Renal pelvis (tissue), 4 donors: ENCODE results near the gene IGLL5. TPM values are rescaled to one million over a fixed set of nuclear protein-coding genes. Genes with fewer than 3 reads are reported as not detected.
A peak's percentile ranks its signal among the peaks of the same experiment; 100 is the strongest.

Experiments used
- DNase-seq: peaks from one replicate; pipeline ENCODE4 v3.0.0-alpha.2; 2013
- polyA plus RNA-seq, 3 donors: library from polyadenylated mRNA; unstranded; fragments of 120-200 nt; gene quantifications; one replicate each; pipeline ENCODE4 v1.2.1, GENCODE V29; 2013; ENCODE audit not compliant: insufficient read length in 3 of 3

The IGLL5 gene
- polyA plus RNA-seq, 3 donors, result 0.48 TPM; not detected in 2

DNA sequence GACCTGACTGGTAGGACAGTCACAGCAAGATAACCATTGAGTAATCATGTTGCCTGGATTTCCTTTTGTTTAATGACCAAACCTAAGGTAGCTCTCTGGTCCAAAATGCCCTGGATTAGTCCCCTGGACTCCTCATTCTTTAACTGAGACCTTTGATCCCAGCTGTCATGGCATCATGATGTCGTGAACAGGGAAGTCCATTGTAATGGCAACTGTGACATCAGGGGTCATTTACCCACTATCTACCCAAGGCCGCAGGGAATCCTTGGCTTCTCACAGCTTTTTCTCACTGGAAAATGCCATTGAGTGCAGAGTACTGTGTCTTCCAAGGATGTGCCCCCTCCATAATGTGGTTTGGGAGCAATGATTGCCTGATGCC, 29.1 kb upstream of the IGLL5 start:
- DNase-seq, result no peak

DNA sequence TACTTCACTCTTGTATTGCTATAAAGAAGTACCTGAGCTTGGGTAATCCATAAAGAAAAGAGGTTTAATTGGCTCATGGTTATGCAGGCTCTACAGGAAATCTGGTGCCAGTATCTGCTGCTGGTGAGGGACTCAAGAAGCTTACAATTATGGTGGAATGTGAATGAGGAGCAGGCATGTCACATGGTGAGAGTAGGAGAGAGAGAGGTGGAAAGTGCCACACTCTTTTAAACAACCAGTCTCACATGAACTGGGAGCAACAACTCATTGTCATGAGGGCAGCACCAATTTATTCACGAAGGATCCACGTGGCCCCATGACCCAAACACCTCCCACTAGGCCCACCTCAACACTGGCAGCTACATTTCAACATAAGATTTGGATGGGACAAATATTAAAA, 24.6 kb upstream of the IGLL5 start:
- DNase-seq, result no peak

DNA sequence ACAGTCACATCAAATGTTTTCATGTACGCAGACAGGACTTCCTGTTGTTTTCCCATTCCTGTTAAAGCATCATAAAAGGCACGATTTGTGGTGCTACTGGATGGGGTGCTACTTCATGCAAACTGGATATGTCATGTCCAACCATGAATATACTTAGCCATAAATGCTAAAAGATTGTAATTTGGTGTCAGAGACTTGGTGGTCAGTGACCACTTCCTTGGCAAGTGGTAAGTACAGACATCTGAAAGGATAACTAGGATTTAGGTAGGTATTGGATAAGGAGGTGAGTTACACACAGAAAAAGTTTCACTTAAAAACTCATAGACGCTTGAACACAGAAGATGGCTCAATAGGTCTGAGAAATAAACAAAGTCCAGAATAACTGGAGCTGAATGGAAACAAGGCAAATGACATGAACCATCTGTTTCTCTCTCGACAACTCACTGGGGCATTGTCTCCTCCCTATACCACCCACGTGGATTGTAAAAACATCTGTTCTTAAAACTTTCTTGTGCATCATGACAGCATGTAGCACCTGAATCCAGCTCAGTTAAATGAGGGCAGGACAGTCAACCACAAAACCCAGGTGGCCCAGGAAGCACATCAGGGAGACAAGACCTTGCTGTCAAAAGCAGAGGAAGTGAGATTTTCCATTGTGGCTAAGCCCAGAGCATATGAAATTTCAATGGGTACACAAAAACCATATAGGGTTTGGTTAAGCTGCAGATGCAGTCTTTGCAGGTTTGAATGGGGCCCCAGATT, 22.1 kb upstream of the IGLL5 start:
- DNase-seq, result peak; percentile 48

DNA sequence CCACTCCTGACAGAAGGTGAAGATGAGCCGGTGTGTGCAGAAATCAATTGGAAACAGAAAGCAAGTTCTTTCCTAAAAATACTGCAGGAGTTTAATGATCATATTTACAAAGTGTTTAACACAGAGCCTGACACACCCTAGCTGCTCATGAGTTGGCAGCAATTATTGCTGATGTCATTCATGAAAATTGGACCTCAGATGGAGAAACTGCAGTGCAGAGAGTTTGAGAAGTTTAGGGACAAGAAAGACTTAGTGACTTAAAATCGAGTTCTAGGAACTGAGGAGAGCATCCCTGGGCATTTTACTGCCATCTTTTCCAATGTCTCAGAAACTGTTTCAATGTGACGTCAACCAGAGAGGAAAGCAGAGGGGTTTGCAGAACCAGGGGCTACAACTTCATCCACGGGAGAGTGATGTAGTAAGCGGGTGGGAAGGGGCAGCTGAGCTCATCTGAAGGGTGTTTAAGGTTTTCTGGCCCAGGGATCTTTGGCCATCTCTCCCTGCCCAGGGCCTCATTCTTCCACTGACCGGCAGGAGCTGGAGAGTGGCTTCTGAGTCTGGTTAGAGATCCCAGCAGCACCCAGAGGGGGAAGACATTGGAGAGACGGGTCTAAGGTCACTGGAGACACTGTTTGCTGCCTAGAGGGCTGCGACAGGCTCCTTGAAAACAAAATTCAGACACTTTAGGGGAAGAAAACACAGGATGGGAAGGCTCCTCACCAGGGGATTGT, 21.1 kb upstream of the IGLL5 start:
- peak; percentile 11 for DNase-seq

DNA sequence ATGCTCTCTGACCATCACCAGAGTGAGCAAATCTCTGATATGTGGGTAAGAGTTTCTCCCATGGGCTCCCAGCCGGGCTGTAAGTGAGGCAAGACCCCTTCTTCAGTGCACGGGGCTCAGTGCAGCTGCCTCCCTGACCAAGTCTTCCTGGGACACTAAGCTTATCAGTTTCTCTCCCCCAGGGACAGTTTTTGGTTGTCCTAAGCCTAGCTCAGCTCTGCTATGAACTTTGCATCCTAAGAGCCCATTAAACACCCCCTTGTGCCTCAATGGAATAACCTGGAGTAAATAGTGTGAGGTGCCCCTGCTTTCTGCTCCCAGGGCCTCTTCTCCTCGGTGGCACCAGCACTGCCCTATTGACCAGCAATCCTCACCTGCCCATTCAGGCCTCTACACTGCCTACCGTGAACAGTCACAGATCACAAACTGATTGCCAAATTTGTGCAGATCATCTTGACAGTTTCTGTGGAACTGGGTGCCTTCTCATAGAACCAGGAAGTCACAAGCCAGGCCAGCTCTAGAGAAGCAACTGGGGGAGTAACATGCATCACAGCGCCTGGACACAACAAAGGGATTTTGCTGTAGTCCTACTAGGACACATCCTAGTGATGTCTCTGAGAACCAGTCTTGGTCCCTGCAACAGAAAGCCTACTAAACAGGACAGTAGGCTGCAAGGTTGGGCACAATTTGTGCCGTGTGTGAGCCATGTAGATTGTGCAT, 19.5 kb upstream of the IGLL5 start:
- no peak for DNase-seq

DNA sequence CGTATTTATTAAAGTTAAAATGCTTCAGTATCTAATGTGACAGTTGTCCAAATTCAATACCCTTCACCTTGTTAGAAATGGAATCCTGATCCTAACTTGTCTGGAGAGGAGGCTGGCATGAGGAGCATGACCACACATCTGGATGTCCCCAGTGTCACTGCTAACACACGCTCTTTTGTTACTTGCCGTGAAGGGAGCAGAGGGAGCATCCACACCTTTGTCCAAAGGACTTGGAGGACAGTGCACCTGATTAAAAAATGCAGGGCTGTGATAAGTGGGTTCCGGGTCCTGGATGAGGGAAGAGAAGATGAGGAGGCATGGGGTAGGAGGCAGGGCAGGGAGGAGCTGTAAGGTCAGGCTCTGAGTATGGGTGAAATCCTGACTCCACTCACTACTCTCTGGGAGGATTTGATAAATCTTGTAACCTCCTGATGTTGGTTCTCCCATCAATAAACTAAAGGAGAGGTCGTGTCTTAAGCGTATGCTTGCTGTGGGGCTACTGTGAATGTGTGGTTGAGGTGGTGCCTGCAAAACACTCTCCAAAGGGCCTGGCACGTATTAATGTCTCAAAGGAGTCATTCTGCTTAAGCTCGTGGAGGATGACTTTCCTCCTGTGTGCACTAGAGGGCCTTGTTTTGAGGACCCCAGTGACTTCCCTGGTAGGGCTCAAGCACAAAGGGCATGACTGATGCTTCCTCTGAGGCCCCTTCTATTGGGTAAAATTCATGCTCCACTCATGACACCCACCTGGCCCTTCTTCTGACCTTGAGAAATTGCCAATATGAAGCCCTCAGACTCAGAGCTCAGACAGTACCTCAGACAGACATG, 16.8 kb upstream of the IGLL5 start:
- DNase-seq, result no peak

DNA sequence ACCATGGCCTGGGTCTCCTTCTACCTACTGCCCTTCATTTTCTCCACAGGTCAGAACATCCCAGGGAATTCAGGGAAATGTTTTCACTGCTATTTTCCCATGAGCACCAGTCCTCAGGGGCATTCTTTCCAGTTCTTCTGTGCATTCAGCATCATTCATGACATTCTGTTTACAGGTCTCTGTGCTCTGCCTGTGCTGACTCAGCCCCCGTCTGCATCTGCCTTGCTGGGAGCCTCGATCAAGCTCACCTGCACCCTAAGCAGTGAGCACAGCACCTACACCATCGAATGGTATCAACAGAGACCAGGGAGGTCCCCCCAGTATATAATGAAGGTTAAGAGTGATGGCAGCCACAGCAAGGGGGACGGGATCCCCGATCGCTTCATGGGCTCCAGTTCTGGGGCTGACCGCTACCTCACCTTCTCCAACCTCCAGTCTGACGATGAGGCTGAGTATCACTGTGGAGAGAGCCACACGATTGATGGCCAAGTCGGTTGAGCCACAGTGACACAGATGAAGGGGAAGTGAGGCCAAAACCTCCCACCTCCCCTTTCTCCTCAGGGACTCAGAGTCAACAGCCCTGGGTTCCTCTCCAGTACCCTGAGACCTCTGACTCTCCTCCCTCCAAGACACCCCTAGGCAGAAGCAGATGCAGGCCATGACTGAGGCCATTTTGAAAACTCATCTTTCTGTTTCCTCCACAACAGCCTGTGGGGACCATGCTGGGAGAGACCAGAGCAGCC, 15.9 kb upstream of the IGLL5 start:
- no peak for DNase-seq

DNA sequence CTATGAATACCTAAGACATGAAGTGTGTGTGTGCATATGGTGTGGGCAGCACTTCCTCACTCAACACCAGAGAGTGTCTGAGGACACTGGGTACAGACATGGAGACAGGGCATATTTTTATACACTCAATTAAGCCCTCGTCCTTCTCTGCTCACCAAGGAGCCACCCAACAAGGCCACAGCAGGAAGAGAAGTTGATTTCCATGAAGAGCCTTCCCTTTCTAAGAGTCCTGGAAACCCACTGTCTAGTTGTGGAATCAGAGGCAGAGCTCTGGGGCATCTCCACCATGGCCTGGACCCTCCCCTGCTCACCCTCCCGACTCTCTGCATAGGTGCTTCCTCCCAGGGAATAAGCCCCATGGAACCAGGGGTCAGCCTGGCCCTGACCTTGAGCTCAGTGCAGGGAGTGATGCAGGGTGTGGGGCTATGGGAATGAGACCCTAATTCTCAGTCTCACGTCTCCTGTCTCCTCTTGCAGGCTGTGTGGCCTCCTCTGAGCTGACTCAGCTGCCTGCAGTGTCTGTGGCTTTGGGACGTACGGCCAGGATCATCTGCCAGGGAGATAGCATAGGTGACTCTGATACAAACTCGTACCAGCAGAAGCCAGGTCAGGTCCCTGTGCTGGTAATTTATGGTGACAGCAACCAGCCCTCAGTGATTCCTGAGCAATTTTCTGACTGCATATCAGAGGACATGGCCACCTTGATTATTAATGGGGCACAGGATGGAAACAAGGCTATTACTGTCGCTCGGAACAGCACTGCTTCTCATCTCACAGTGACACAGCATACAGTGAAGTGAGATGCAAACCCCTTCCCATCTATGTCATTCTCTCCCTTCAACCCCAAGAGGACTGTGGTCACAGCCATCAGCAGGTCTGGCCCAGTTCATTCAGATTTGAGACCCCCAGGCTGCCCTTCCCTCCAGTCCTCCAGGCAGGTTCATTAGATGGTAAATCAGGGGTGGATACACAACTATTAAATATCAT, 14.6 kb upstream of the IGLL5 start:
- DNase-seq, result no peak

DNA sequence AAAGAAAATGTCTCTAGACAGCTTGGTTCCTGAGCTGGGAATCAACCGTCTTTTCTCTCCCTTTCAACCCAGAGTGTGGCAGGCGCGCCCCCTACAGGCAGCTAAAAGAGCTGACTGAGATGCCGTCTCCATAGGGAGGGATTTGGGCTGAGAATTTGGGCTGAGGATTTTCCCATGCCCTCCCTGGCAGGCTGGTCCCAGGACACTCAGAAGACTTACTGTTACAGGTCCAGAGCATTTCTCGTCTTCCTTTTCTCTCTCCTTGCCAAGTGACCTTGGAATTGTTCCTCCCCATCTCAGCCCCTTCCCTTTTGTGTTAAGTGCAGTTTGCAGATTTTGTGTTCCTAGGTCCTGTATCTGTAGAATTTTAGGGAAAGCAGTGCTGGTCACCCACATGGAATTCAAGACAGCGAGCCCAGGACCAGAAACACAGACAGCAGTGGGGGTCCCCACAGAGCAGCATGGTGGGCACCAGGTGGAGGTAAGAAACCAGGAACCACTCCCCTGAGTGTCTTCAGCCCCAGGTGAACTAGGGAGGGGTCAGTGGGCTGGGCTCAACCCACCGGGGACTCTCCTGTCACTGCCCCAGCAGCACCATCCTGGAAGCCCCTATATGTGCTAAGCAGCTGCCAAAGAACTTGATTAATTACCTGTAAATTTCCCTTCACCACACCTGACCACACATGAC, 9.9 kb upstream of the IGLL5 start:
- peak; percentile 50 for DNase-seq

DNA sequence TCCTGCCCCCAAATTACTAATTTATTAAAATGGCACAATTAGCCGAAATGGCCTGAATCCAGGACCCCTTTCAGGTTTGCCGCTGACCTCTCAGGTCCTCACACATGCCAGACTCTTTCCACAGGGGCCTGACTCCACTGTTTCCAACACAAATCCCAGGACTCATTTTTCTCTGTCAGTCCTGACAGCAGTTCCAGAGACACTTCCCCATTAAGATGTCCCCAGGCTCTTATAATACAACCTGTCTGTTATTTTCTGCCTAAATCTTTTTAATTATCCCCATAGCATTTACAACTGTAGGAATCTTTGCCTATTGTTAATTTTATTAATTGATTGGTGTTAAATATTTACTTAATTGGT, 9.4 kb upstream of the IGLL5 start:
- no peak for DNase-seq

DNA sequence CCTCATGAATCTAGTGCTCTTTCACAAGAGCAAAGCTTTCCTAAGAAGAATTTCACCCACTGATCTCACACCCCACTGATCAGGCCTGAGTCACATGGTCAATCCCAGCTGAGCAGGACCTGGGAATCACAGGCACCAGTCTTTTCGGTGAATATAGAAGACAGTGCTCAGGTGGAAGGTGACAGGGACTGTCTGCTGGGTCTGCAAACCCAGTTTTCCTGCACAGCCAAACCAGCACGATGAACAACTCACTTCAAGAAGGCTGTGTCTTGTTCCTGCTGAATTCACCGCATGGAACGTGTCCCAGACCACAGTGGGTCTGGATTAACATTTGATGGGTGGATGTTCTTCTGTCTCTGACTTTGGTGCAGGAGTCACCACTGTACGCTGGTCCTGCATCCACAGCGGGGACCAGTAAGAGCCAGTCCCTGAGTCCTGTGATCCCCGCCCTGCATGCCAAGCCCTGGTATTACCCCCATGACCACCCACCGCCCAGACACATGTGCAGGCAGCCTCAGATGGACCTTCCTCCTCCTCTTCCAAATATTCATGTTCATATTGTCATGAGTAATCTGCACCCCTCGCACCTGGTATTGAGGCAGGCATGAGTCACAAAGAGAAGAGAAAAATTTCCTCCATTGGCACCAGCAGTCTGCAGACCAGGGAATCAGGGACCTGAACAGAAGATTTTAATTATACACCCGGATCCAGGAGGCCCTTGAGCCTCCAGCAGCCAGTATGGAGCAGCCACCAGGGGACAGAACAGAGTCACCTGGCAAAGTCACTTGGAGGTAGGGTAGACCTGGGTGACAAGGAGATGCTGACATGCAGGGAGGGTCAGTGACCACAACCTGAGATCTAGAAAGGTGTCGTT, 8.6 kb upstream of the IGLL5 start:
- DNase-seq, result no peak

DNA sequence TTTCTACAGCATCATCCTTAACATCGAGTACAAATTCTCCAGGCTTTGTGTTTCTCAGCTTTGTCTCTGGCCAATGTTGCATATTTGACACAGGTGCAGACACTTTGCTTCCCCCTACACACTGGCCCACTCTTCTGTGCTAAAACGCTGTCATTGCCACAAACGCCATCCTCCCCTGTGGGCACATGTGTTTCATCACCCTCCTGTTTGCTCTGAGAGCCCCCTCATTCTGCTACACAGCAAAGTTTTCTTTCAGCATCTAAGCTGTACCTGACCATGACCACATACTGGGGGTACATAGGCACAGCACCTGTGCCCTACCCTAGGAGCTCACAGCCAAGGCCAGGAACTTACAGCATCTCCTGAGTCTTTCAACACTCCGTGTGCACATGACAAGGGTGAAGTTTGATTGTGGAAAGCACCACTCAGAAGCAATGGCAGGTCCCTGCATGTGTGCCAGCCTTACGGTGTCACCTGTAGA, 7.9 kb upstream of the IGLL5 start:
- DNase-seq, result no peak

DNA sequence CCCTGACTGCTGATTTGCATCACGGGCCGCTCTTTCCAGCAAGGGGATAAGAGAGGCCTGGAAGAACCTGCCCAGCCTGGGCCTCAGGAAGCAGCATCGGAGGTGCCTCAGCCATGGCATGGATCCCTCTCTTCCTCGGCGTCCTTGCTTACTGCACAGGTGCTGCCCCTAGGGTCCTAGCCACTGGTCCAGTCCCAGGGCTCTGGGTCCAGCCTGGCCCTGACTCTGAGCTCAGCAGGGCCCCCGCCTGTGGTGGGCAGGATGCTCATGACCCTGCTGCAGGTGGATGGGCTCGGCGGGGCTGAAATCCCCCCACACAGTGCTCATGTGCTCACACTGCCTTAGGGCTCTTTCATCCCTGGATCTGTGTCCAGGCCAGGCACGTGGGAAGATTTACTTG, 7.0 kb upstream of the IGLL5 start:
- DNase-seq, result no peak

DNA sequence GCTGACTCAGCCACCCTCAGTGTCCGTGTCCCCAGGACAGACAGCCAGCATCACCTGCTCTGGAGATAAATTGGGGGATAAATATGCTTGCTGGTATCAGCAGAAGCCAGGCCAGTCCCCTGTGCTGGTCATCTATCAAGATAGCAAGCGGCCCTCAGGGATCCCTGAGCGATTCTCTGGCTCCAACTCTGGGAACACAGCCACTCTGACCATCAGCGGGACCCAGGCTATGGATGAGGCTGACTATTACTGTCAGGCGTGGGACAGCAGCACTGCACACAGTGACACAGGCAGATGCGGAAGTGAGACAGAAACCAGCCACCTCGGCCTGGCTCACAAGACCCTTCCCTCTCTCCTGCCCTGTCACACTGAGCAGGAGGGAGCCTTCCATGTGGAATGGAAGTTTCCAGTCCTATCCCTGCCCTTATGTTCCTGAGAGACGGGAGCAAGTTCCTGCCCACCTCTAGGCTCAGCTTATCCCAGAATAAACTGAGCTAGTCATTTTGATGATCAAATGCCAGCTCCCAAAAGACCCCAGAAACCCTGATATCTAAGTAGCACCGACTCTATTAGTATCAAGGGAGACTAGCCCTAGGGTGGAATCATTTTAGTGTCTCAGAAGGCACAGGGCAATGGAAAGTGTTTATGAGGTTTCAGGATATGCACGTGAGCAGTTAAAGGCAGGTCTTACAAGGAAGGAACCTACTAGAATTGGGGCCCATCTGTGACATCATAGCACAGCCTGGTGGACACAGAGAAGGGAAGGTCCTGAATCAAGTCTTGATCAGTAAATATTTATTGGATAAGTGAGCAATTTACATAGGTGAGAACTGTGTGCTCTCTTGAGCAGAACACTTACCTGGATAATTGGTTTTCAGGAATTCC, 6.3 kb upstream of the IGLL5 start:
- no peak for DNase-seq

DNA sequence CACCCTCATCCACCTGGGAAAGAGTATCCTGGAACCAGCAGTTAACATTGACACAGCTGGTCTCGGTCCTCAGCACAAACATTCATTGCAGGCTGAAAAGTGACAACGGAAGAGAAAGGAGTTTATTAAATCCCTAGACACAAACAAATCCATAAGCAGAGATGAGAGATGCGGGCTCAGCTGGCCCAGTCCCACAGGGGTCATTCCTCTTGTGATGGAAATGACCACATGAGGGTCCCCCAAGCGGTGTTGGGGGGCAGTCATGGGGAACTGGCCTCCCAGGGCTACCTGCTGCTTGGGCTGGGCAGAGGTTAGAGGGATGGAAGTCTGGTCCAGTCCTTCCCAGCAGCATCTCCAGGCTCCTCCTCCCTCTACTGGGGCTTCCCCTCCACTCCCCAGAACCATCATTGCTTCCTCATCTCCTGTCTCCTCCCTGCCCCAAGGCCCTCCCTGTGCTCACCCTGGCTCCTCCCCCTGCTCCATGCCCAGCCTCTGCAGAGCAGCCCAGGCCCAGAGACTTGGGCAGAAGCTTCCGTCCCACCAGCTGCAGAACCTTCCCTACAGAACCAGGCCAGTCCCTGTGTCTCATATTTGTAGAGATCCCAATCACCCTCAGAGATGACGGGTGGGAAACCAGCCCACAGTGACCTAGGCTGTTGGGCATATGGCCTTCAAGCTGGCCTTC, 5.4 kb upstream of the IGLL5 start:
- no peak for DNase-seq

DNA sequence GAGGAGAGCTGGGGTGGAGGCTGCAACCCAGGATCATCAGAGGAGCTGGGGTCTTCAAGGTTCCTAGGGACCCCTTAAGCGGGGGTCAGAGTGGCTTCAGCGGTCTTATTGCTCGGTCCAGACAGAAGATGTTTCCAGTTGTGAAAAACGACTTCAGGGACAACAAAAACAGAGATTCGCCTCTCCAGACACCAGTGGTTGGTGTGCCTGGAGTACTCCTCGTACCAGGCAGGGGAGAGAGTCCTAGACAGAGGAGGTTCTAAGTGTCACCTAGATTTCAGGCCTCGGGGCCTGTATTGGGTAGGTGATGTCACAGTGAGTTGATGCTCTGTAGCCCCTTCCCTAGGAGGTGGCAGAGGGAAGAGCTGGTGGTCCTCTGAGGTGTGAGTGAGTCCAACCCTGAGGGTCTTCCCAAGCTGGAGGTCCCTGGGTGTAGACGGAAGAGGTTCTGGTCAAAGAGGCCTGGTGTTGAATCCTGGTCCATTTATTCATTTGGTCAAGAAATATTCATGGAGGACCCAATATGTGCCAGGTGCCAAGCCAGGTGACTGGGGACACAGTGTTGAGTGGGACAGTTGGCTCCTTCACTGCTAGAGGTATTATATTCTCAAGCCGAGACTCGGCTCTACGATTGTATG, 4.4 kb upstream of the IGLL5 start:
- DNase-seq, result no peak
